GM12892 (cell line): ENCODE measurements around the gene REN.

Experiments
- POLR2A ChIP-seq: IDR thresholded peaks from 2 replicates; pipeline ENCODE4 v1.6.1; 2011; ENCODE audit warnings: low read depth, low read length, control low read depth
- POLR2AphosphoS5 ChIP-seq: IDR thresholded peaks from 2 replicates; pipeline ENCODE4 v1.6.1; 2011; ENCODE audit warnings: low read depth, low read length, control low read depth
- TAF1 ChIP-seq: IDR thresholded peaks from 2 replicates; pipeline ENCODE4 v1.6.1; 2011; ENCODE audit warnings: low read depth, mild to moderate bottlenecking, control low read depth, low read length, borderline replicate concordance

- no peak for TF ChIP-seq POLR2A
- no peak for TF ChIP-seq POLR2AphosphoS5
- TF ChIP-seq TAF1, result no peak
Measured at GRCh38 chr1:204107892-204108291, 58.2 kb downstream of the REN start.
